NCI-H2196 treated with DMSO at 0.1 percent for 48 hours (cell line): ENCODE results near the gene TSPAN3.

Experiments
- DNase-seq: peaks from one replicate; lab custom pipeline; 2025; ENCODE audit not compliant: unreplicated experiment; lab: John Stamatoyannopoulos, UW

Gene TSPAN3

GRCh38 chr15:77085297-77085696 is 14.4 kb upstream of the TSPAN3 start:
- DNase-seq: no peak

GRCh38 chr15:77084436-77084835 is 13.5 kb upstream of the TSPAN3 start:
- DNase-seq: no peak

- DNase-seq: peak; percentile 75
These were observed 12.7 kb upstream of the TSPAN3 start for GRCh38 chr15:77083381-77084160.

GRCh38 chr15:77081971-77082370 is 11.1 kb upstream of the TSPAN3 start:
- DNase-seq: no peak

- no peak for DNase-seq
These were observed 5.5 kb upstream of the TSPAN3 start for GRCh38 chr15:77076323-77076915.

- DNase-seq: no peak
These were observed 4.6 kb upstream of the TSPAN3 start for GRCh38 chr15:77075528-77075927.

- DNase-seq: no peak
These were observed 3.4 kb upstream of the TSPAN3 start for GRCh38 chr15:77074350-77074749.

GRCh38 chr15:77071305-77072223 is 655 bp upstream of the TSPAN3 start:
- no peak for DNase-seq

GRCh38 chr15:77070180-77070494 is 772 bp downstream of the TSPAN3 start:
- no peak for DNase-seq

- no peak for DNase-seq
These were observed 1.3 kb downstream of the TSPAN3 start for GRCh38 chr15:77069521-77070121.

- DNase-seq: no peak
These were observed 2.3 kb downstream of the TSPAN3 start for GRCh38 chr15:77068633-77069032.

- no peak for DNase-seq
These were observed 3.1 kb downstream of the TSPAN3 start for GRCh38 chr15:77067691-77068367.

- DNase-seq: peak; percentile 23
These were observed 3.8 kb downstream of the TSPAN3 start for GRCh38 chr15:77066971-77067690.

GRCh38 chr15:77064539-77065308 is 6.2 kb downstream of the TSPAN3 start:
- no peak for DNase-seq

GRCh38 chr15:77064063-77064462 is 6.8 kb downstream of the TSPAN3 start:
- no peak for DNase-seq

- DNase-seq: no peak
These were observed 7.7 kb downstream of the TSPAN3 start for GRCh38 chr15:77063249-77063648.

GRCh38 chr15:77060546-77060945 is 10.4 kb downstream of the TSPAN3 start:
- DNase-seq: no peak

GRCh38 chr15:77059786-77060361 is 11.0 kb downstream of the TSPAN3 start:
- no peak for DNase-seq

GRCh38 chr15:77058468-77058867 is 12.4 kb downstream of the TSPAN3 start:
- no peak for DNase-seq
